HCT116 (cell line): Measurements from ENCODE around the gene CDH16. TPM values are rescaled to one million over a fixed set of nuclear protein-coding genes. Genes with fewer than 3 reads are reported as not detected.
A peak's percentile ranks its signal among the peaks of the same experiment; 100 is the strongest.

Experiments
- ATAC-seq: fragments of 200-7000 bp; cut with Tn5 transposase; 2 replicates; pipeline ENCODE4 v1.9.1; 2020; ENCODE audit warnings: mild to moderate bottlenecking, moderate library complexity
- BruUV-seq: library from RNA; stranded (reverse); fragments of 400-500 nt; replicated peaks from 2 replicates; lab custom pipeline; 2021; lab: Mats Ljungman, UMichigan
- CTCF ChIA-PET: fragments of 300-600 bp; sonication (Branson Sonifier 250); formaldehyde crosslinking; loops from one replicate; lab custom pipeline; 2021; ENCODE audit warnings: antibody characterized with exemption; lab: Charles Lee
- POLR2A ChIA-PET: fragments of 300-600, 350-600 bp; sonication (Branson Sonifier 250); formaldehyde crosslinking; loops from one replicate; lab custom pipeline; 2021; ENCODE audit warnings: antibody characterized with exemption; lab: Charles Lee
- RAD21 ChIA-PET, 2 experiments: fragments of 300-600 bp; sonication (Branson Sonifier 250); formaldehyde crosslinking; loops; one replicate each; lab custom pipeline; 2023; ENCODE audit warnings: low total read pairs in 2 of 2; ENCODE audit not compliant: uncharacterized antibody in 2 of 2, unreplicated experiment in 2 of 2, low non-redundant PET in 1 of 2; lab: Charles Lee
- DNase-seq: peaks from one replicate; pipeline ENCODE4 v3.0.0-alpha.2; 2010; ENCODE audit warnings: low read depth, low spot score
- H2AFZ ChIP-seq: fragments of 200-600 bp; shearing (Covaris generic), sonication (generic); 2 replicates; pipeline ENCODE4 v1.6.1; 2017; ENCODE audit warnings: low read depth, mixed run types, mixed read lengths, antibody characterized with exemption, low read length; ENCODE audit not compliant: poor library complexity, severe bottlenecking
- H3K27ac ChIP-seq: 2 replicates; pipeline ENCODE4 v1.5.1; 2012; ENCODE audit warnings: low read depth, low read length
- H3K27me3 ChIP-seq: fragments of 200-600 bp; sonication (generic); 2 replicates; pipeline ENCODE4 v1.6.1; 2016; ENCODE audit warnings: mixed run types, low read length, mixed read lengths; ENCODE audit not compliant: insufficient read depth
- H3K36me3 ChIP-seq, 2 experiments: fragments of 200-500 bp in 1 of 2; fragments of 200-600 bp in 1 of 2; sonication (Bioruptor generic) in 1 of 2; sonication (generic) in 1 of 2; 2 replicates each; pipeline versions ENCODE4 v1.5.1 to v1.6.1; 2014 to 2016; ENCODE audit warnings: low read length in 2 of 2, inconsistent platforms in 1 of 2, mixed read lengths in 1 of 2, mixed run types in 1 of 2; ENCODE audit not compliant: insufficient read depth in 2 of 2, control insufficient read depth in 1 of 2
- H3K4me1 ChIP-seq, 2 experiments: fragments of 200-600 bp in 1 of 2; sonication (generic) in 1 of 2; 2 replicates each; pipeline versions ENCODE4 v1.5.1 to v1.6.1; 2012 to 2017; ENCODE audit warnings: low read length in 2 of 2, inconsistent platforms in 1 of 2, mild to moderate bottlenecking in 1 of 2, mixed read lengths in 1 of 2, mixed run types in 1 of 2, moderate library complexity in 1 of 2; ENCODE audit not compliant: insufficient read depth in 2 of 2, control insufficient read depth in 1 of 2
- H3K4me2 ChIP-seq: fragments of 200-600 bp; sonication (generic); 2 replicates; pipeline ENCODE4 v1.6.1; 2017; ENCODE audit warnings: mixed run types, low read length, mixed read lengths
- H3K4me3 ChIP-seq, 2 experiments: fragments of 200-600 bp in 1 of 2; sonication (generic) in 1 of 2; replicated peaks in 1 of 2; 2 replicates each; pipeline ENCODE4 v1.5.1; 2011 to 2016; ENCODE audit warnings: low read length in 2 of 2, control low read depth in 1 of 2, low read depth in 1 of 2, mild to moderate bottlenecking in 1 of 2, mixed read lengths in 1 of 2, mixed run types in 1 of 2
- H3K79me2 ChIP-seq: fragments of 200-600 bp; sonication (generic); 2 replicates; pipeline ENCODE4 v1.6.1; 2017; ENCODE audit warnings: mild to moderate bottlenecking, mixed run types, low read length, moderate library complexity, mixed read lengths; ENCODE audit not compliant: insufficient read depth
- H3K9ac ChIP-seq: fragments of 200-600 bp; sonication (generic); 2 replicates; pipeline ENCODE4 v1.6.1; 2016; ENCODE audit warnings: low read length, mixed read lengths
- H3K9me2 ChIP-seq: fragments of 200-600 bp; sonication (generic), shearing (Covaris generic); 2 replicates; pipeline ENCODE4 v1.6.1; 2017; ENCODE audit warnings: mixed run types, mild to moderate bottlenecking, moderate library complexity; ENCODE audit not compliant: insufficient read depth
- H3K9me3 ChIP-seq, 2 experiments: fragments of 200-500 bp in 1 of 2; fragments of 200-600 bp in 1 of 2; sonication (Bioruptor generic) in 1 of 2; sonication (generic) in 1 of 2; 2 replicates each; pipeline ENCODE4 v1.6.1; 2014 to 2017; ENCODE audit warnings: low read length in 2 of 2, mixed read lengths in 2 of 2, inconsistent platforms in 1 of 2, low read depth in 1 of 2, mild to moderate bottlenecking in 1 of 2, mixed run types in 1 of 2, moderate library complexity in 1 of 2; ENCODE audit not compliant: control insufficient read depth in 1 of 2, insufficient read depth in 1 of 2
- H4K20me1 ChIP-seq: fragments of 200-600 bp; sonication (generic), shearing (Covaris generic); 2 replicates; pipeline ENCODE4 v1.6.1; 2017; ENCODE audit warnings: mixed run types, mild to moderate bottlenecking, moderate library complexity; ENCODE audit not compliant: insufficient read depth
- ATF3 ChIP-seq: IDR thresholded peaks from 2 replicates; pipeline ENCODE4 v1.6.1; 2012
- EGR1 ChIP-seq: IDR thresholded peaks from 2 replicates; pipeline ENCODE4 v1.6.1; 2012; ENCODE audit warnings: low read depth
- ELF1 ChIP-seq: IDR thresholded peaks from 2 replicates; pipeline ENCODE4 v1.6.1; 2012; ENCODE audit warnings: low read depth, borderline replicate concordance
- EZH2 ChIP-seq: fragments of 200-600 bp; sonication (generic); IDR thresholded peaks from 2 replicates; pipeline ENCODE4 v1.6.1; 2017; ENCODE audit warnings: antibody characterized with exemption, mixed run types
- EZH2phosphoT487 ChIP-seq: fragments of 200-600 bp; IDR thresholded peaks from 2 replicates; pipeline ENCODE4 v1.6.1; 2018; ENCODE audit warnings: antibody characterized with exemption, borderline replicate concordance
- MAX ChIP-seq: IDR thresholded peaks from 2 replicates; pipeline ENCODE4 v1.6.1; 2012
- SP1 ChIP-seq: IDR thresholded peaks from 2 replicates; pipeline ENCODE4 v1.6.1; 2012; ENCODE audit warnings: low read depth
- SRF ChIP-seq: IDR thresholded peaks from 2 replicates; pipeline ENCODE4 v1.6.1; 2012; ENCODE audit warnings: low read depth
- TCF7L2 ChIP-seq: IDR thresholded peaks from 2 replicates; pipeline ENCODE4 v1.7.0; 2011; ENCODE audit warnings: borderline replicate concordance, inconsistent platforms; ENCODE audit not compliant: insufficient read depth, insufficient read length; ENCODE audit errors: extremely low read depth
- ZBTB33 ChIP-seq: IDR thresholded peaks from 2 replicates; pipeline ENCODE4 v1.6.1; 2011; ENCODE audit warnings: mild to moderate bottlenecking, low read length, moderate library complexity; ENCODE audit not compliant: insufficient replicate concordance; ENCODE audit errors: extremely low read depth
- ZNF274 ChIP-seq: fragments of 200-500 bp; sonication (Bioruptor generic); IDR thresholded peaks from 2 replicates; pipeline ENCODE4 v1.6.1; 2014; ENCODE audit warnings: mild to moderate bottlenecking, low read depth, low read length, inconsistent platforms
- intact Hi-C: fragments of 100-400 bp; cut with micrococcal nuclease; formaldehyde crosslinking; loops from 2 replicates; pipeline ENCODE4 v1.10.0; 2022
- total RNA-seq: library from RNA; stranded (reverse); gene quantifications from one replicate; pipeline ENCODE4 v1.2.1, GENCODE V29; 2021; ENCODE audit not compliant: unreplicated experiment

CDH16 gene
- total RNA-seq, 1 experiment from 2014 or later: not detected

- no peak overlapping the region for H3K9ac ChIP-seq
- no TSS peak for BruUV-seq
- no peaks in the 10 kb centered on the region for H3K9me3 ChIP-seq
- peak overlapping the region; percentile 45 for H3K4me2 ChIP-seq
- H3K79me2 ChIP-seq: peaks cover 11% of the 10 kb centered on the region
- ChIA-PET POLR2A (no interaction called here), RAD21 (interaction anchor here (1.0 to 1.4 kb wide), 2 partner anchors 33 kb away, joined by 5 to 6 read pairs; no protein-coding TSS in a partner anchor), CTCF (interaction anchor here (1.1 to 2.8 kb wide), 12 partner anchors 13 to 523 kb away, joined by 3 to 32 read pairs (median 3); partner anchors contain the start of genes CES3 and PDP2)
- intact Hi-C loops: loop anchor here (1.0 kb wide), 1 partner anchor 33 kb away; no protein-coding TSS in a partner anchor
- DNase-seq (no peak), ATAC-seq (no peak; the same call in 1 of the 2 replicates)
- H3K27me3 ChIP-seq: no peaks in the 10 kb centered on the region
- no peak overlapping the region for H3K4me3 ChIP-seq
- peak overlapping the region; percentile 22 for H3K27ac ChIP-seq
- H3K9me2 ChIP-seq: no peaks in the 10 kb centered on the region
- TF ChIP-seq ZNF274 (no peak), MAX (0 out of 2 replicates have a peak, but pooled peaks have one; percentile 17), EZH2 (no peak)
- peaks cover 21 to 59% of the 10 kb centered on the region in 2 experiments for H3K4me1 ChIP-seq
- peaks cover 0 to 7% of the 10 kb centered on the region in 2 experiments; a peak in 1 of 4 replicates for H3K36me3 ChIP-seq
- no peak overlapping the region for H2AFZ ChIP-seq
- H4K20me1 ChIP-seq: no peaks in the 10 kb centered on the region
Observed at GRCh38 chr16:66927918-66928649, 9.4 kb upstream of the CDH16 start.

GRCh38 chr16:66926961-66927436 is 8.3 kb upstream of the CDH16 start:
- Histone ChIP-seq H3K4me2 (peak overlapping the region; percentile 45), H3K36me3 (peaks cover 0 to 2% of the 10 kb centered on the region in 2 experiments; a peak in 1 of 4 replicates)
- POLR2A ChIA-PET: no interaction called here
- no peak for TF ChIP-seq ELF1
- TF ChIP-seq EGR1: no peak
- TF ChIP-seq MAX: no peak
- TF ChIP-seq EZH2: no peak
- no peak for TF ChIP-seq ZBTB33
- TF ChIP-seq SP1: no peak
- TF ChIP-seq EZH2phosphoT487: no peak
- TF ChIP-seq ATF3: no peak
- no peak for TF ChIP-seq TCF7L2
- no peak for TF ChIP-seq SRF

More at GRCh38 chr16:66926961-66927436, 8.3 kb upstream of the CDH16 start:
- Histone ChIP-seq H3K9me2 (no peaks in the 10 kb centered on the region), H2AFZ (no peak overlapping the region), H3K4me1 (peaks cover 21 to 50% of the 10 kb centered on the region in 2 experiments), H4K20me1 (no peaks in the 10 kb centered on the region), H3K4me3 (no peak overlapping the region), H3K27me3 (no peaks in the 10 kb centered on the region), H3K27ac (peak overlapping the region; percentile 22; the same call in 1 of the 2 replicates), H3K9me3 (no peaks in the 10 kb centered on the region), H3K9ac (no peak overlapping the region), H3K79me2 (peaks cover under 1% of the 10 kb centered on the region; the same call in 1 of the 2 replicates)
- ChIA-PET RAD21 (no interaction called here), CTCF (interaction anchor here (1.1 to 2.8 kb wide), 2 partner anchors 17 to 32 kb away, joined by 4 to 32 read pairs; no protein-coding TSS in a partner anchor)
- peak; percentile 30 for ATAC-seq
- intact Hi-C loops: no loop called here
- DNase-seq: no peak
- no TSS peak for BruUV-seq
